HCT116 (cell line): ENCODE data around the gene GPS1. TPM values are rescaled to one million over a fixed set of nuclear protein-coding genes. Genes with fewer than 3 reads are reported as not detected.

Source experiments
- ATAC-seq: fragments of 200-7000 bp; cut with Tn5 transposase; 2 replicates; pipeline ENCODE4 v1.9.1; 2020; ENCODE audit warnings: mild to moderate bottlenecking, moderate library complexity
- BruUV-seq: library from RNA; stranded (reverse); fragments of 400-500 nt; replicated peaks from 2 replicates; lab custom pipeline; 2021; lab: Mats Ljungman, UMichigan
- CTCF ChIA-PET: fragments of 300-600 bp; sonication (Branson Sonifier 250); formaldehyde crosslinking; loops from one replicate; lab custom pipeline; 2021; ENCODE audit warnings: antibody characterized with exemption; lab: Charles Lee
- POLR2A ChIA-PET: fragments of 300-600, 350-600 bp; sonication (Branson Sonifier 250); formaldehyde crosslinking; loops from one replicate; lab custom pipeline; 2021; ENCODE audit warnings: antibody characterized with exemption; lab: Charles Lee
- RAD21 ChIA-PET, 2 experiments: fragments of 300-600 bp; sonication (Branson Sonifier 250); formaldehyde crosslinking; loops; one replicate each; lab custom pipeline; 2023; ENCODE audit warnings: low total read pairs in 2 of 2; ENCODE audit not compliant: uncharacterized antibody in 2 of 2, unreplicated experiment in 2 of 2, low non-redundant PET in 1 of 2; lab: Charles Lee
- DNase-seq: peaks from one replicate; pipeline ENCODE4 v3.0.0-alpha.2; 2010; ENCODE audit warnings: low read depth, low spot score
- H2AFZ ChIP-seq: fragments of 200-600 bp; shearing (Covaris generic), sonication (generic); 2 replicates; pipeline ENCODE4 v1.6.1; 2017; ENCODE audit warnings: low read depth, mixed run types, mixed read lengths, antibody characterized with exemption, low read length; ENCODE audit not compliant: poor library complexity, severe bottlenecking
- H3K27ac ChIP-seq: 2 replicates; pipeline ENCODE4 v1.5.1; 2012; ENCODE audit warnings: low read depth, low read length
- H3K27me3 ChIP-seq: fragments of 200-600 bp; sonication (generic); 2 replicates; pipeline ENCODE4 v1.6.1; 2016; ENCODE audit warnings: mixed run types, low read length, mixed read lengths; ENCODE audit not compliant: insufficient read depth
- H3K36me3 ChIP-seq, 2 experiments: fragments of 200-500 bp in 1 of 2; fragments of 200-600 bp in 1 of 2; sonication (Bioruptor generic) in 1 of 2; sonication (generic) in 1 of 2; 2 replicates each; pipeline versions ENCODE4 v1.5.1 to v1.6.1; 2014 to 2016; ENCODE audit warnings: low read length in 2 of 2, inconsistent platforms in 1 of 2, mixed read lengths in 1 of 2, mixed run types in 1 of 2; ENCODE audit not compliant: insufficient read depth in 2 of 2, control insufficient read depth in 1 of 2
- H3K4me1 ChIP-seq, 2 experiments: fragments of 200-600 bp in 1 of 2; sonication (generic) in 1 of 2; 2 replicates each; pipeline versions ENCODE4 v1.5.1 to v1.6.1; 2012 to 2017; ENCODE audit warnings: low read length in 2 of 2, inconsistent platforms in 1 of 2, mild to moderate bottlenecking in 1 of 2, mixed read lengths in 1 of 2, mixed run types in 1 of 2, moderate library complexity in 1 of 2; ENCODE audit not compliant: insufficient read depth in 2 of 2, control insufficient read depth in 1 of 2
- H3K4me2 ChIP-seq: fragments of 200-600 bp; sonication (generic); 2 replicates; pipeline ENCODE4 v1.6.1; 2017; ENCODE audit warnings: mixed run types, low read length, mixed read lengths
- H3K4me3 ChIP-seq, 2 experiments: fragments of 200-600 bp in 1 of 2; sonication (generic) in 1 of 2; replicated peaks in 1 of 2; 2 replicates each; pipeline ENCODE4 v1.5.1; 2011 to 2016; ENCODE audit warnings: low read length in 2 of 2, control low read depth in 1 of 2, low read depth in 1 of 2, mild to moderate bottlenecking in 1 of 2, mixed read lengths in 1 of 2, mixed run types in 1 of 2
- H3K79me2 ChIP-seq: fragments of 200-600 bp; sonication (generic); 2 replicates; pipeline ENCODE4 v1.6.1; 2017; ENCODE audit warnings: mild to moderate bottlenecking, mixed run types, low read length, moderate library complexity, mixed read lengths; ENCODE audit not compliant: insufficient read depth
- H3K9ac ChIP-seq: fragments of 200-600 bp; sonication (generic); 2 replicates; pipeline ENCODE4 v1.6.1; 2016; ENCODE audit warnings: low read length, mixed read lengths
- H3K9me2 ChIP-seq: fragments of 200-600 bp; sonication (generic), shearing (Covaris generic); 2 replicates; pipeline ENCODE4 v1.6.1; 2017; ENCODE audit warnings: mixed run types, mild to moderate bottlenecking, moderate library complexity; ENCODE audit not compliant: insufficient read depth
- H3K9me3 ChIP-seq, 2 experiments: fragments of 200-500 bp in 1 of 2; fragments of 200-600 bp in 1 of 2; sonication (Bioruptor generic) in 1 of 2; sonication (generic) in 1 of 2; 2 replicates each; pipeline ENCODE4 v1.6.1; 2014 to 2017; ENCODE audit warnings: low read length in 2 of 2, mixed read lengths in 2 of 2, inconsistent platforms in 1 of 2, low read depth in 1 of 2, mild to moderate bottlenecking in 1 of 2, mixed run types in 1 of 2, moderate library complexity in 1 of 2; ENCODE audit not compliant: control insufficient read depth in 1 of 2, insufficient read depth in 1 of 2
- H4K20me1 ChIP-seq: fragments of 200-600 bp; sonication (generic), shearing (Covaris generic); 2 replicates; pipeline ENCODE4 v1.6.1; 2017; ENCODE audit warnings: mixed run types, mild to moderate bottlenecking, moderate library complexity; ENCODE audit not compliant: insufficient read depth
- CBX3 ChIP-seq: IDR thresholded peaks from 2 replicates; pipeline ENCODE4 v1.6.1; 2012; ENCODE audit warnings: low read depth
- EGR1 ChIP-seq: IDR thresholded peaks from 2 replicates; pipeline ENCODE4 v1.6.1; 2012; ENCODE audit warnings: low read depth
- ELF1 ChIP-seq: IDR thresholded peaks from 2 replicates; pipeline ENCODE4 v1.6.1; 2012; ENCODE audit warnings: low read depth, borderline replicate concordance
- EZH2 ChIP-seq: fragments of 200-600 bp; sonication (generic); IDR thresholded peaks from 2 replicates; pipeline ENCODE4 v1.6.1; 2017; ENCODE audit warnings: antibody characterized with exemption, mixed run types
- FOSL1 ChIP-seq: IDR thresholded peaks from 2 replicates; pipeline ENCODE4 v1.6.1; 2012; ENCODE audit warnings: low read depth
- POLR2A ChIP-seq: IDR thresholded peaks from 2 replicates; pipeline ENCODE4 v1.7.0; 2011; ENCODE audit warnings: borderline replicate concordance; ENCODE audit not compliant: insufficient read depth, insufficient read length; ENCODE audit errors: extremely low read depth
- POLR2AphosphoS5 ChIP-seq: IDR thresholded peaks from 2 replicates; pipeline ENCODE4 v1.6.1; 2011; ENCODE audit warnings: mild to moderate bottlenecking, low read depth, low read length, moderate library complexity
- SP1 ChIP-seq: IDR thresholded peaks from 2 replicates; pipeline ENCODE4 v1.6.1; 2012; ENCODE audit warnings: low read depth
- SRF ChIP-seq: IDR thresholded peaks from 2 replicates; pipeline ENCODE4 v1.6.1; 2012; ENCODE audit warnings: low read depth
- TCF7L2 ChIP-seq: IDR thresholded peaks from 2 replicates; pipeline ENCODE4 v1.7.0; 2011; ENCODE audit warnings: borderline replicate concordance, inconsistent platforms; ENCODE audit not compliant: insufficient read depth, insufficient read length; ENCODE audit errors: extremely low read depth
- ZFX ChIP-seq: fragments of 450-650 bp; IDR thresholded peaks from 2 replicates; pipeline ENCODE4 v1.6.1; 2017
- ZNF274 ChIP-seq: fragments of 200-500 bp; sonication (Bioruptor generic); IDR thresholded peaks from 2 replicates; pipeline ENCODE4 v1.6.1; 2014; ENCODE audit warnings: mild to moderate bottlenecking, low read depth, low read length, inconsistent platforms
- intact Hi-C: fragments of 100-400 bp; cut with micrococcal nuclease; formaldehyde crosslinking; loops from 2 replicates; pipeline ENCODE4 v1.10.0; 2022
- total RNA-seq: library from RNA; stranded (reverse); gene quantifications from one replicate; pipeline ENCODE4 v1.2.1, GENCODE V29; 2021; ENCODE audit not compliant: unreplicated experiment
- TF ChIP-seq, protein P1 (sequence below): IDR thresholded peaks from 2 replicates; pipeline ENCODE4 v1.6.1; 2012

The GPS1 gene
- total RNA-seq, 1 experiment from 2014 or later = 205 TPM

DNA sequence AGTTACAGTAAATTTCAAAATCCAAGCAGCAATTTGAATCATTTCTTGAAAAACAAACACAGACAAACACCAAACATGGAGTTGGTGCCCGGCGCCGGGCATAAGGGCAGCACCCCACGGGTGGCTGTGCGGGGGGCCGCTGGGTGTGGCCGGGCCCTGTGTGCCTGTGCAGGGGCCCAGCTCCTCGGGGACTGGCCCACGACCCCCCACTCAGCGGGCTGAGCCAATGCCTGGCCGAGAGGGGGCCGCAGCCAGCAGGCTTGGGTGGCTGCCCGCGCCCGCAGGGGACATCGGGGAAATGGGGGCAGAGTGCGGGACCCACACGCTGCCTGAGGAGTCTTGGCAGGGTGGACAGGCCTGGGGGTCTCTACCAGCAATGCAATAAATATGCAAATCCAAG lies 26.7 kb downstream of the GPS1 start:
- ChIA-PET POLR2A (no interaction called here), RAD21 (no interaction called here), CTCF (no interaction called here)
- Histone ChIP-seq H3K4me3 (no peak overlapping the region), H3K4me2 (no peak overlapping the region), H3K27ac (no peak overlapping the region), H2AFZ (no peak overlapping the region), H3K79me2 (peaks cover 2% of the 10 kb centered on the region; the same call in 1 of the 2 replicates), H3K9ac (no peak overlapping the region), H3K4me1 (no peaks in the 10 kb centered on the region), H3K36me3 (peaks cover 42% of the 10 kb centered on the region in 2 experiments), H3K27me3 (no peaks in the 10 kb centered on the region), H4K20me1 (peaks cover 9% of the 10 kb centered on the region; the same call in 1 of the 2 replicates), H3K9me2 (no peaks in the 10 kb centered on the region), H3K9me3 (no peaks in the 10 kb centered on the region)
- no TSS peak for BruUV-seq
- DNase-seq (no peak), ATAC-seq (no peak)
- intact Hi-C loops = no loop called here
- TF ChIP-seq ELF1 (no peak), POLR2A (no peak), EGR1 (no peak), ZFX (no peak), TCF7L2 (no peak), POLR2AphosphoS5 (no peak), CBX3 (no peak), ZNF274 (no peak), SRF (no peak), SP1 (no peak), EZH2 (no peak), FOSL1 (no peak)
- TF ChIP-seq, protein P1, sequence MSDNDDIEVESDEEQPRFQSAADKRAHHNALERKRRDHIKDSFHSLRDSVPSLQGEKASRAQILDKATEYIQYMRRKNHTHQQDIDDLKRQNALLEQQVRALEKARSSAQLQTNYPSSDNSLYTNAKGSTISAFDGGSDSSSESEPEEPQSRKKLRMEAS = no peak
